Breast epithelium (tissue), 3 donors: ENCODE results near the gene WWOX.

Source experiments
- POLR2A ChIP-seq: fragments of 450-650 bp; IDR thresholded peaks from one replicate; pipeline ENCODE4 v1.6.1; 2016; ENCODE audit warnings: antibody characterized with exemption, mild to moderate bottlenecking, moderate library complexity
- POLR2AphosphoS5 ChIP-seq, 3 donors: sonication (generic); formaldehyde crosslinking; IDR thresholded peaks; one replicate each; pipeline ENCODE4 v1.6.1; 2017; ENCODE audit warnings: antibody characterized with exemption in 3 of 3
- TF ChIP-seq, protein P1 (sequence below), 3 donors: fragments of 450-650 bp; IDR thresholded peaks; one replicate each; pipeline ENCODE4 v1.5.1; 2016 to 2017; ENCODE audit warnings: antibody characterized with exemption in 3 of 3, mild to moderate bottlenecking in 3 of 3, moderate library complexity in 3 of 3

DNA sequence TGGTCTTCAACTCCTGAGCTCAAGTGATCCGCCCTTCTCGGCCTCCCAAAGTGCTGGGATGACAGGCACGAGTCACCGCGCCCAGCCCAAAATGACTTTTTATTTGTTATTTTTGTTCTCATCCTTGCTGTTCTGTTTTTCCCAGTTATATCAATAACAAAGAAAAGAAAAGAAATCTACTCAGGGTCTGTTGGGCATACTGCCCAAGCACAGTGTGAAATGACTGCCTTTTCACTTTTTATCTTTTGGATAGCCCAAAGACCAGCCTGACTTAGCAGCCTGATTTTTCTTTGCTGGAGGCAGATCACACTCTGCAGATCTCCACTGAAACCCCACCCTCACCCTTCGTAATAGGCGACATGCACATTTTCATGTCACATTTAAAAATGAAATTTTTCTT is 1007.8 kb downstream of the WWOX start:
- TF ChIP-seq, protein P1, sequence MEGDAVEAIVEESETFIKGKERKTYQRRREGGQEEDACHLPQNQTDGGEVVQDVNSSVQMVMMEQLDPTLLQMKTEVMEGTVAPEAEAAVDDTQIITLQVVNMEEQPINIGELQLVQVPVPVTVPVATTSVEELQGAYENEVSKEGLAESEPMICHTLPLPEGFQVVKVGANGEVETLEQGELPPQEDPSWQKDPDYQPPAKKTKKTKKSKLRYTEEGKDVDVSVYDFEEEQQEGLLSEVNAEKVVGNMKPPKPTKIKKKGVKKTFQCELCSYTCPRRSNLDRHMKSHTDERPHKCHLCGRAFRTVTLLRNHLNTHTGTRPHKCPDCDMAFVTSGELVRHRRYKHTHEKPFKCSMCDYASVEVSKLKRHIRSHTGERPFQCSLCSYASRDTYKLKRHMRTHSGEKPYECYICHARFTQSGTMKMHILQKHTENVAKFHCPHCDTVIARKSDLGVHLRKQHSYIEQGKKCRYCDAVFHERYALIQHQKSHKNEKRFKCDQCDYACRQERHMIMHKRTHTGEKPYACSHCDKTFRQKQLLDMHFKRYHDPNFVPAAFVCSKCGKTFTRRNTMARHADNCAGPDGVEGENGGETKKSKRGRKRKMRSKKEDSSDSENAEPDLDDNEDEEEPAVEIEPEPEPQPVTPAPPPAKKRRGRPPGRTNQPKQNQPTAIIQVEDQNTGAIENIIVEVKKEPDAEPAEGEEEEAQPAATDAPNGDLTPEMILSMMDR (IDR thresholded peaks at IDR 0.05): no peak
- TF ChIP-seq POLR2A (no peak), POLR2AphosphoS5 (IDR thresholded peaks at IDR 0.05) (no peak)
